Smooth muscle cell (in vitro differentiated cells): ENCODE results near the gene STX3. TPM values are rescaled to one million over a fixed set of nuclear protein-coding genes. Genes with fewer than 3 reads are reported as not detected.

Source experiments
- DNase-seq: peaks from one replicate; lab custom pipeline; 2025; ENCODE audit not compliant: unreplicated experiment; lab: John Stamatoyannopoulos, UW
- H2AFZ ChIP-seq: fragments of 200-600 bp; sonication (generic); 2 replicates; pipeline ENCODE4 v1.6.0; 2016; ENCODE audit warnings: antibody characterized with exemption, low read depth, mild to moderate bottlenecking
- H3F3A ChIP-seq: fragments of 200-600 bp; sonication (generic); 2 replicates; pipeline ENCODE4 v1.6.0; 2017; ENCODE audit warnings: antibody characterized with exemption, low read depth
- H3K27ac ChIP-seq: fragments of 200-600 bp; sonication (generic); 2 replicates; pipeline ENCODE4 v1.5.1; 2016; ENCODE audit warnings: low read depth, mild to moderate bottlenecking
- H3K27me3 ChIP-seq: fragments of 200-600 bp; sonication (generic); 2 replicates; pipeline ENCODE4 v1.6.1; 2016; ENCODE audit warnings: low read depth, mild to moderate bottlenecking
- H3K36me3 ChIP-seq: fragments of 200-600 bp; sonication (generic); 2 replicates; pipeline ENCODE4 v1.5.1; 2016; ENCODE audit warnings: low read depth
- H3K4me1 ChIP-seq: fragments of 200-600 bp; sonication (generic); 2 replicates; pipeline ENCODE4 v1.5.1; 2016; ENCODE audit warnings: low read depth
- H3K4me2 ChIP-seq: fragments of 200-600 bp; sonication (generic); 2 replicates; pipeline ENCODE4 v1.6.0; 2016; ENCODE audit warnings: mild to moderate bottlenecking
- H3K4me3 ChIP-seq: fragments of 200-600 bp; sonication (generic); 2 replicates; pipeline ENCODE4 v1.5.1; 2016; ENCODE audit warnings: mild to moderate bottlenecking
- H3K79me2 ChIP-seq: fragments of 200-600 bp; sonication (generic); 2 replicates; pipeline ENCODE4 v1.6.0; 2016; ENCODE audit warnings: low read depth, mild to moderate bottlenecking
- H3K9ac ChIP-seq: fragments of 200-600 bp; sonication (generic); 2 replicates; pipeline ENCODE4 v1.6.0; 2016; ENCODE audit warnings: low read depth
- H3K9me3 ChIP-seq: fragments of 200-600 bp; sonication (generic); replicated peaks from 2 replicates; pipeline ENCODE4 v1.5.1; 2016; ENCODE audit warnings: low read depth
- H4K20me1 ChIP-seq: fragments of 200-600 bp; sonication (generic); 2 replicates; pipeline ENCODE4 v1.6.0; 2016; ENCODE audit warnings: low read depth
- CTCF ChIP-seq: fragments of 200-600 bp; sonication (generic); IDR thresholded peaks from 2 replicates; pipeline ENCODE4 v1.5.1; 2017; ENCODE audit warnings: borderline replicate concordance, mild to moderate bottlenecking, antibody characterized with exemption; ENCODE audit not compliant: insufficient read depth, poor library complexity, severe bottlenecking
- WGBS: methylation state at CpG from one replicate; pipeline ENCODE4 v1.1.7; 2016; ENCODE audit warnings: low lambda C conversion rate; 5-methylcytosine and 5-hydroxymethylcytosine counted together
- polyA plus RNA-seq: library from polyadenylated mRNA; unstranded; fragments of >200 nt; fragmentation: Nextera tagmentation; extraction: Ambion mirVana; gene quantifications from 2 replicates; pipeline ENCODE4 v1.2.1, GENCODE V29; 2016
- total RNA-seq: library from RNA; depleted of rRNA; stranded (reverse); fragments of >200 nt; gene quantifications from 2 replicates; pipeline ENCODE4 v1.2.3, GENCODE V29; 2014

STX3 gene
- total and polyA plus RNA-seq, 2 experiments from 2014 or later, result 24.1 to 52.2 TPM

GRCh38 chr11:59776210-59777066 lies 21.3 kb downstream of the STX3 start:
- H3K27me3 ChIP-seq, result no peaks in the 10 kb centered on the region
- peak overlapping the region; percentile 54 for H3K27ac ChIP-seq
- H3K9ac ChIP-seq, result no peak overlapping the region
- no peak for DNase-seq
- no peak overlapping the region for H3K4me3 ChIP-seq
- no peak overlapping the region for H3K4me2 ChIP-seq
- H3K36me3 ChIP-seq, result no peaks in the 10 kb centered on the region
- H4K20me1 ChIP-seq, result peaks cover 26% of the 10 kb centered on the region
- H3K4me1 ChIP-seq, result no peaks in the 10 kb centered on the region
- WGBS, result 86% methylated on average over 5 of the region's 5 CpGs
- no peak overlapping the region for H2AFZ ChIP-seq
- H3K9me3 ChIP-seq, result no peaks in the 10 kb centered on the region
- H3K79me2 ChIP-seq, result peaks cover 18% of the 10 kb centered on the region
- no peak for TF ChIP-seq CTCF
- H3F3A ChIP-seq, result no peaks in the 10 kb centered on the region

DNA sequence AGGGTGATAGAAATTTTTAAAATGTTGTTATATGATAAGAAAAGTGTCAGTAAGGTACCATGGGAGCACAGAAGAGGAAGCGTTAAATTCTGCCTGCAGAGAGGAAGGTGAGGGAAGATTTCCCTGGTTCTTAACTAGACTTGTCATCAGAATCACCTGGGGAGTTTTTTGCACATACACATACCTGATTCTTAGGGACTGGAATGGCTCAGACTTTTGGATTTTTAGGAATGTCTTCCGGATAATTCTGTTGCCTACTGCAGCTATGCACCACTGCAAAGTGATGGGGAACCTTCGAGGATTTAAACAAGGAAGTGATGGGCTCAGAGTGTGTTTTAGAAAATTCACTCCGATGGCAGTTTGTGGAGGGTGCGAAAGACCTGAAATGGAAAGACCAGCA lies 21.9 kb downstream of the STX3 start:
- Histone ChIP-seq H3K27ac (peak overlapping the region; percentile 54), H3K9ac (no peak overlapping the region), H4K20me1 (peaks cover 20% of the 10 kb centered on the region)

GRCh38 chr11:59778122-59778521 lies 22.9 kb downstream of the STX3 start:
- TF ChIP-seq CTCF, result no peak
- peaks cover 6% of the 10 kb centered on the region for H3K79me2 ChIP-seq
- DNase-seq, result no peak
- no peaks in the 10 kb centered on the region for H3K4me1 ChIP-seq
- H3K4me2 ChIP-seq, result no peak overlapping the region
- H3K9ac ChIP-seq, result no peak overlapping the region
- no peaks in the 10 kb centered on the region for H3K36me3 ChIP-seq
- no peaks in the 10 kb centered on the region for H3K27me3 ChIP-seq
- H3K27ac ChIP-seq, result no peak overlapping the region
- no peaks in the 10 kb centered on the region for H3F3A ChIP-seq
- no peak overlapping the region for H3K4me3 ChIP-seq
- peaks cover 14% of the 10 kb centered on the region for H4K20me1 ChIP-seq
- H3K9me3 ChIP-seq, result no peaks in the 10 kb centered on the region
- no peak overlapping the region for H2AFZ ChIP-seq
- WGBS, result 95% methylated on average over 2 of the region's 2 CpGs

More for the DNA sequence above, 21.9 kb downstream of the STX3 start:
- Histone ChIP-seq H3K4me3 (no peak overlapping the region), H2AFZ (no peak overlapping the region), H3K27me3 (no peaks in the 10 kb centered on the region), H3K36me3 (no peaks in the 10 kb centered on the region), H3K79me2 (peaks cover 11% of the 10 kb centered on the region), H3K4me2 (no peak overlapping the region), H3F3A (no peaks in the 10 kb centered on the region), H3K4me1 (no peaks in the 10 kb centered on the region), H3K9me3 (no peaks in the 10 kb centered on the region)
- no peak for DNase-seq
- WGBS, result 91% methylated on average over 5 of the region's 5 CpGs
- no peak for TF ChIP-seq CTCF
